ENCODE measurements around the gene PHACTR1.

PHACTR1 gene

GRCh38 chr6:13005994-13006393, 289.4 kb downstream of the PHACTR1 start:
- no peak overlapping the region for H3K27ac ChIP-seq (ENCODE audit: insufficient read depth, low read length, poor library complexity, severe bottlenecking)
- H3K4me1 ChIP-seq (ENCODE audit: control insufficient read depth, insufficient read depth, low read length, poor library complexity, severe bottlenecking) = no peaks in the 10 kb centered on the region
- H3K9me3 ChIP-seq (ENCODE audit: control insufficient read depth, low read length) = no peaks in the 10 kb centered on the region
- DNase-seq = no peak
- H3K4me3 ChIP-seq (ENCODE audit: insufficient read depth, low read depth, low read length, poor library complexity, severe bottlenecking) = no peak overlapping the region
- H3K36me3 ChIP-seq (ENCODE audit: control insufficient read depth, insufficient read depth, low read length) = no peaks in the 10 kb centered on the region
- H3K27me3 ChIP-seq (replicated peaks; ENCODE audit: control insufficient read depth, insufficient read depth, low read length, poor library complexity, severe bottlenecking) = no peaks in the 10 kb centered on the region

GRCh38 chr6:13006578-13007300, 290.2 kb downstream of the PHACTR1 start:
- H3K27me3 ChIP-seq (replicated peaks; ENCODE audit: control insufficient read depth, insufficient read depth, low read length, poor library complexity, severe bottlenecking) = peaks cover 5% of the 10 kb centered on the region
- H3K4me1 ChIP-seq (ENCODE audit: control insufficient read depth, insufficient read depth, low read length, poor library complexity, severe bottlenecking) = no peaks in the 10 kb centered on the region
- no peak for DNase-seq
- no peaks in the 10 kb centered on the region for H3K9me3 ChIP-seq (ENCODE audit: control insufficient read depth, low read length)
- no peak overlapping the region for H3K27ac ChIP-seq (ENCODE audit: insufficient read depth, low read length, poor library complexity, severe bottlenecking)
- H3K4me3 ChIP-seq (ENCODE audit: insufficient read depth, low read depth, low read length, poor library complexity, severe bottlenecking) = no peak overlapping the region
- no peaks in the 10 kb centered on the region for H3K36me3 ChIP-seq (ENCODE audit: control insufficient read depth, insufficient read depth, low read length)

DNA sequence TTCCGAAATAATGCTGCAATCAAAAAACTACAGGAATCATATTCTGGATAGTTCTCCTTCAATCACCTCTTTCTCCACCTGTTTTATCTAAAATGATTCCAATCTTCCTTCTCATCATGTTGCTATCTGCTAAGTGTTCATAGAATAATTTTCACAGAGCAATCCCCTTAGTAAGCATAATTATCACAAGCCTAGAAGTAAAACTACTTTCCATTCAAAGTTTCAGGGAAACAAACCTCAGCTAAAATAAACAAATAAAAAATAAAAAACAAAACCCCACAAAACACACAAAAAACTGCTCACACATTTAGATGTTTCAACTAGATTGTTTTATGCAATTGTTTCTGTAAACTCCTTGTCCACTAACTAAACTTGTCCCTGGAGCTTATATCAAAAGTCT, 291.2 kb downstream of the PHACTR1 start:
- Histone ChIP-seq H3K27me3 (replicated peaks; ENCODE audit: control insufficient read depth, insufficient read depth, low read length, poor library complexity, severe bottlenecking) (peaks cover 7% of the 10 kb centered on the region), H3K4me1 (ENCODE audit: control insufficient read depth, insufficient read depth, low read length, poor library complexity, severe bottlenecking) (no peaks in the 10 kb centered on the region), H3K9me3 (ENCODE audit: control insufficient read depth, low read length) (no peaks in the 10 kb centered on the region), H3K27ac (ENCODE audit: insufficient read depth, low read length, poor library complexity, severe bottlenecking) (no peak overlapping the region), H3K36me3 (ENCODE audit: control insufficient read depth, insufficient read depth, low read length) (no peaks in the 10 kb centered on the region), H3K4me3 (ENCODE audit: insufficient read depth, low read depth, low read length, poor library complexity, severe bottlenecking) (no peak overlapping the region)
- DNase-seq = no peak

DNA sequence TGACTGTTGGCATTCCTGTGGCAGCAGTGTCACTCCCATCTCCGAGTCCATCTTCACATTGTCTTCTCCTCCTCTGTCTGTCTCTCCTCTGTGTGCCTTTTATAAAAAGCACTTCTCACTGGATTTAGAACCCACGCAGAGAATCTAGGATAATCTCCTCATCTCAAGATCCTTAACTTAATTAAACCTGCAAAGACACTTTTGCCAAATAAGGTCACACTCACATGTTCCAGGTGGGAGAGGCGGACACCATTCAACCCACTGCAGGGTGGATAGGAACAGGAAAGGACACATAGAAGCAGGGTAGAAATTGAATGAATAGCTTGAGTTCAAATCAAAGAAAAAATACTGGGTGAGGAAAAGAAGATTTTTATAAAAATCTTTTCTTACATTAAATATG, 292.5 kb downstream of the PHACTR1 start:
- H3K27me3 ChIP-seq (replicated peaks; ENCODE audit: control insufficient read depth, insufficient read depth, low read length, poor library complexity, severe bottlenecking) = peaks cover 11% of the 10 kb centered on the region
- no peaks in the 10 kb centered on the region for H3K36me3 ChIP-seq (ENCODE audit: control insufficient read depth, insufficient read depth, low read length)
- DNase-seq = no peak
- H3K27ac ChIP-seq (ENCODE audit: insufficient read depth, low read length, poor library complexity, severe bottlenecking) = no peak overlapping the region
- H3K9me3 ChIP-seq (ENCODE audit: control insufficient read depth, low read length) = no peaks in the 10 kb centered on the region
- H3K4me1 ChIP-seq (ENCODE audit: control insufficient read depth, insufficient read depth, low read length, poor library complexity, severe bottlenecking) = no peaks in the 10 kb centered on the region
- H3K4me3 ChIP-seq (ENCODE audit: insufficient read depth, low read depth, low read length, poor library complexity, severe bottlenecking) = no peak overlapping the region

DNA sequence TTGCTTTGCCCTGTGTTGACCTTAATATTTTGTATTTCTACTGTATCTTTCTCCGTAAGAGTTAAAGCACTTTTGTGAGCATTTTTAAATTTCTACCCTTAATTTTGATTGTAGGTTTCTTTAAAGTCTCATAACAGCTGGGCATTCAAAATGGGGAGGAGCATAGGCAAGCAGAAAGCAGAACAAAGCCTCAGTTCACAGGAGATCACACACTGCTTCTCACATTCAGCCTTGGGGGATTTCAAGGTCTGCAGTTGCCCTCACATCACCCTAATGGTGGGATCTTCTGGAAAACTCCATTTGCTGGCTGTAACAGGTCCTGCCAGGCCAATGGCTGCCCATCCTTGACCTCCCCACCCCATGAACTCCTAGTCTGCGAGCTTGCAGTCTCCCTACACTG, 292.9 kb downstream of the PHACTR1 start:
- Histone ChIP-seq H3K27ac (ENCODE audit: insufficient read depth, low read length, poor library complexity, severe bottlenecking) (no peak overlapping the region), H3K27me3 (replicated peaks; ENCODE audit: control insufficient read depth, insufficient read depth, low read length, poor library complexity, severe bottlenecking) (peaks cover 11% of the 10 kb centered on the region), H3K36me3 (ENCODE audit: control insufficient read depth, insufficient read depth, low read length) (no peaks in the 10 kb centered on the region), H3K4me3 (ENCODE audit: insufficient read depth, low read depth, low read length, poor library complexity, severe bottlenecking) (no peak overlapping the region), H3K9me3 (ENCODE audit: control insufficient read depth, low read length) (no peaks in the 10 kb centered on the region), H3K4me1 (ENCODE audit: control insufficient read depth, insufficient read depth, low read length, poor library complexity, severe bottlenecking) (no peaks in the 10 kb centered on the region)
- DNase-seq = no peak

DNA sequence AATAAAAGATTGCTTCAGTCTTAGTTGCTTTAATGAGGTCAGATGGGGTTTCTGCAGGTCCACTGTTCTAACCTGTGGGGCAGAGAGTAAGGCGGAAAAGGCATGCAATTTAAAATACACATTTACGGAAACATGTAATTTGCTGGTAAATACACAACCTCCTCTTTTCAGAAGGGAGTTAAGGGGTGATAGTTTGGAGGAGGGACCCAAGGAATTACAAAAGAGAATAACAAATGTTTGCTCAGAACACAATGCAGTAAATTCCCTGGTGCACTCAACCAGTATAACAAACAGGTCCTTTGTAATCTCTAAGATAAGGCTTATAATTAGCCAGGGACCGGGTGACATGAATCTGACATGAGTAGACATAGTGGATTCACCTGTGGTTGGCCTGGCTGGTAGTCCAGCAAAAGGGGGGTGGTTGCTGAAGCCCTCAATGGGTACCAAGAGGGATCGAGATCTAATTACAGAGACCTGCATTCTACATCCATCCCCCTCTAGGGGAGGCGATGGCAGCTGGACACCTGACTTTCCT, 295.1 kb downstream of the PHACTR1 start:
- no peak overlapping the region for H3K27ac ChIP-seq (ENCODE audit: insufficient read depth, low read length, poor library complexity, severe bottlenecking)
- H3K27me3 ChIP-seq (replicated peaks; ENCODE audit: control insufficient read depth, insufficient read depth, low read length, poor library complexity, severe bottlenecking) = peaks cover 11% of the 10 kb centered on the region
- no peak for DNase-seq
- no peaks in the 10 kb centered on the region for H3K4me1 ChIP-seq (ENCODE audit: control insufficient read depth, insufficient read depth, low read length, poor library complexity, severe bottlenecking)
- H3K9me3 ChIP-seq (ENCODE audit: control insufficient read depth, low read length) = no peaks in the 10 kb centered on the region
- H3K36me3 ChIP-seq (ENCODE audit: control insufficient read depth, insufficient read depth, low read length) = no peaks in the 10 kb centered on the region
- no peak overlapping the region for H3K4me3 ChIP-seq (ENCODE audit: insufficient read depth, low read depth, low read length, poor library complexity, severe bottlenecking)

- no peaks in the 10 kb centered on the region for H3K4me1 ChIP-seq (ENCODE audit: control insufficient read depth, insufficient read depth, low read length, poor library complexity, severe bottlenecking)
- peaks cover 11% of the 10 kb centered on the region for H3K27me3 ChIP-seq (replicated peaks; ENCODE audit: control insufficient read depth, insufficient read depth, low read length, poor library complexity, severe bottlenecking)
Measured at GRCh38 chr6:13012296-13012695, 295.7 kb downstream of the PHACTR1 start.

GRCh38 chr6:13012977-13013680, 296.6 kb downstream of the PHACTR1 start:
- Histone ChIP-seq H3K4me1 (ENCODE audit: control insufficient read depth, insufficient read depth, low read length, poor library complexity, severe bottlenecking) (no peaks in the 10 kb centered on the region), H3K9me3 (ENCODE audit: control insufficient read depth, low read length) (no peaks in the 10 kb centered on the region), H3K36me3 (ENCODE audit: control insufficient read depth, insufficient read depth, low read length) (no peaks in the 10 kb centered on the region), H3K27ac (ENCODE audit: insufficient read depth, low read length, poor library complexity, severe bottlenecking) (no peak overlapping the region), H3K27me3 (replicated peaks; ENCODE audit: control insufficient read depth, insufficient read depth, low read length, poor library complexity, severe bottlenecking) (peaks cover 11% of the 10 kb centered on the region), H3K4me3 (ENCODE audit: insufficient read depth, low read depth, low read length, poor library complexity, severe bottlenecking) (no peak overlapping the region)
- DNase-seq = no peak

More at GRCh38 chr6:13012296-13012695, 295.7 kb downstream of the PHACTR1 start:
- H3K36me3 ChIP-seq (ENCODE audit: control insufficient read depth, insufficient read depth, low read length) = no peaks in the 10 kb centered on the region
- no peaks in the 10 kb centered on the region for H3K9me3 ChIP-seq (ENCODE audit: control insufficient read depth, low read length)
- H3K27ac ChIP-seq (ENCODE audit: insufficient read depth, low read length, poor library complexity, severe bottlenecking) = no peak overlapping the region
- no peak for DNase-seq
- H3K4me3 ChIP-seq (ENCODE audit: insufficient read depth, low read depth, low read length, poor library complexity, severe bottlenecking) = no peak overlapping the region

- Histone ChIP-seq H3K36me3 (ENCODE audit: control insufficient read depth, insufficient read depth, low read length) (no peaks in the 10 kb centered on the region), H3K4me3 (ENCODE audit: insufficient read depth, low read depth, low read length, poor library complexity, severe bottlenecking) (no peak overlapping the region), H3K4me1 (ENCODE audit: control insufficient read depth, insufficient read depth, low read length, poor library complexity, severe bottlenecking) (no peaks in the 10 kb centered on the region), H3K9me3 (ENCODE audit: control insufficient read depth, low read length) (no peaks in the 10 kb centered on the region), H3K27me3 (replicated peaks; ENCODE audit: control insufficient read depth, insufficient read depth, low read length, poor library complexity, severe bottlenecking) (peaks cover 11% of the 10 kb centered on the region), H3K27ac (ENCODE audit: insufficient read depth, low read length, poor library complexity, severe bottlenecking) (no peak overlapping the region)
- DNase-seq = no peak
Measured at GRCh38 chr6:13013681-13014503, 297.3 kb downstream of the PHACTR1 start.
